Neutrophil (primary cell): Measurements from ENCODE around the gene PAQR7.

Source experiments
- H3K27ac ChIP-seq: fragments of 200-600 bp; sonication (generic); 2 replicates; pipeline ENCODE4 v1.5.1; 2016; ENCODE audit warnings: mild to moderate bottlenecking, moderate library complexity
- H3K27me3 ChIP-seq: fragments of 200-600 bp; sonication (generic); 2 replicates; pipeline ENCODE4 v1.6.0; 2016; ENCODE audit warnings: mild to moderate bottlenecking
- H3K36me3 ChIP-seq: fragments of 200-600 bp; sonication (generic); 2 replicates; pipeline ENCODE4 v1.5.1; 2017
- H3K4me1 ChIP-seq, 2 experiments: fragments of 200-600 bp in 1 of 2; sonication (generic) in 1 of 2; 1 replicate in 1 of 2; 2 replicates in 1 of 2; pipeline versions ENCODE4 v1.5.1 to v1.6.1; 2013 to 2016; ENCODE audit warnings: low read depth in 1 of 2, low read length in 1 of 2, mild to moderate bottlenecking in 1 of 2, moderate library complexity in 1 of 2; ENCODE audit not compliant: control insufficient read depth in 1 of 2, insufficient read depth in 1 of 2
- H3K4me3 ChIP-seq, 2 experiments: fragments of 200-600 bp in 1 of 2; sonication (generic) in 1 of 2; 1 replicate in 1 of 2; 2 replicates in 1 of 2; pipeline ENCODE4 v1.5.1; 2013 to 2016; ENCODE audit warnings: low read depth in 1 of 2, low read length in 1 of 2, mild to moderate bottlenecking in 1 of 2, moderate library complexity in 1 of 2
- H3K9me3 ChIP-seq: fragments of 200-600 bp; sonication (generic); 2 replicates; pipeline ENCODE4 v1.5.1; 2016
- TF ChIP-seq, protein P1 (sequence below): fragments of 200-600 bp; sonication (generic); IDR thresholded peaks from 2 replicates; pipeline ENCODE4 v1.5.1; 2016; ENCODE audit warnings: antibody characterized with exemption

The PAQR7 gene, protein sequence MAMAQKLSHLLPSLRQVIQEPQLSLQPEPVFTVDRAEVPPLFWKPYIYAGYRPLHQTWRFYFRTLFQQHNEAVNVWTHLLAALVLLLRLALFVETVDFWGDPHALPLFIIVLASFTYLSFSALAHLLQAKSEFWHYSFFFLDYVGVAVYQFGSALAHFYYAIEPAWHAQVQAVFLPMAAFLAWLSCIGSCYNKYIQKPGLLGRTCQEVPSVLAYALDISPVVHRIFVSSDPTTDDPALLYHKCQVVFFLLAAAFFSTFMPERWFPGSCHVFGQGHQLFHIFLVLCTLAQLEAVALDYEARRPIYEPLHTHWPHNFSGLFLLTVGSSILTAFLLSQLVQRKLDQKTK

DNA sequence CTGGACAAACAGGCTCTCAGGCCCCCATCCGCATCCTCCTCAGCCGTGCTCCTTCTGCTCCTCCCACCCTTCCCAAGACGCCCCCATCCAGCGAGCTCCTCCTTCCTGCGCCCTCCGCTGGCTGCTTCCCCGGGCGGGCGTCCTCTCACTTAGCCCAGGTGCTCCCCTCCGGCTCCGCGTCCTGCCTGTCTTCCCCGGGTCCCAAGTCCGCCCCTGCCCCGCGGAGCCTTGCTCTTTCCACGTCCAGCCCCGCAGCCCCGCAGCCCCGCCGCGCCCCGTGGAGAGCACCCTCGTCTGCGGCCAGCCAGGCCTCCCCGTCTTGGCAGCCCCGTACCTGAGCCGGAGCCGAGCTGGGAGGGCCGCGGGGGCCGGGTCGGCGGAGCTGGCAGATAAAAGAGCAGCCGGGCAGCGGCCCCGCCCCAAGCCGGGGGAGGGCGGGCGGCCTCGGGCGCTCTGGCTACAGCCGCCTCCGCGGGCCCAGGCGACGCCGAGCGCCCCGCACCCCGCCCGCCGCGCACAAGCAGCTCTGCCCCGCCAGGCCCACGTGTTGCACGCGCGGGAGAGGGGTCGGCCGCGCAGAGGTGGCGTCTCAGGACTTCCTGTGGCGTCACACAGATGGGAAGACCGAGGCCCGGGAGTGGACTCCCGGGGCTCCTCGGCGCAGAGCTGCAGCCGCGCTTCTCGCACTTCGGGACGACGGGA is at the start of gene PAQR7:
Gene PAQR7 (minus strand): TSS at position 555 of the 702 bp plus-strand sequence. CDS start 11,869 bp downstream, outside the sequence.
- TF ChIP-seq, protein P1, sequence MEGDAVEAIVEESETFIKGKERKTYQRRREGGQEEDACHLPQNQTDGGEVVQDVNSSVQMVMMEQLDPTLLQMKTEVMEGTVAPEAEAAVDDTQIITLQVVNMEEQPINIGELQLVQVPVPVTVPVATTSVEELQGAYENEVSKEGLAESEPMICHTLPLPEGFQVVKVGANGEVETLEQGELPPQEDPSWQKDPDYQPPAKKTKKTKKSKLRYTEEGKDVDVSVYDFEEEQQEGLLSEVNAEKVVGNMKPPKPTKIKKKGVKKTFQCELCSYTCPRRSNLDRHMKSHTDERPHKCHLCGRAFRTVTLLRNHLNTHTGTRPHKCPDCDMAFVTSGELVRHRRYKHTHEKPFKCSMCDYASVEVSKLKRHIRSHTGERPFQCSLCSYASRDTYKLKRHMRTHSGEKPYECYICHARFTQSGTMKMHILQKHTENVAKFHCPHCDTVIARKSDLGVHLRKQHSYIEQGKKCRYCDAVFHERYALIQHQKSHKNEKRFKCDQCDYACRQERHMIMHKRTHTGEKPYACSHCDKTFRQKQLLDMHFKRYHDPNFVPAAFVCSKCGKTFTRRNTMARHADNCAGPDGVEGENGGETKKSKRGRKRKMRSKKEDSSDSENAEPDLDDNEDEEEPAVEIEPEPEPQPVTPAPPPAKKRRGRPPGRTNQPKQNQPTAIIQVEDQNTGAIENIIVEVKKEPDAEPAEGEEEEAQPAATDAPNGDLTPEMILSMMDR: peak; percentile 3
- no peaks in the 10 kb centered on the region for H3K9me3 ChIP-seq
- H3K27me3 ChIP-seq: no peaks in the 10 kb centered on the region
- peaks cover 59 to 64% of the 10 kb centered on the region in 2 experiments for H3K4me1 ChIP-seq
- peak within 1 kb of the TSS; percentile 74 for H3K27ac ChIP-seq
- H3K4me3 ChIP-seq: peak within 1 kb of the TSS; percentile 65 to 83
- no peaks in the 10 kb centered on the region for H3K36me3 ChIP-seq

DNA sequence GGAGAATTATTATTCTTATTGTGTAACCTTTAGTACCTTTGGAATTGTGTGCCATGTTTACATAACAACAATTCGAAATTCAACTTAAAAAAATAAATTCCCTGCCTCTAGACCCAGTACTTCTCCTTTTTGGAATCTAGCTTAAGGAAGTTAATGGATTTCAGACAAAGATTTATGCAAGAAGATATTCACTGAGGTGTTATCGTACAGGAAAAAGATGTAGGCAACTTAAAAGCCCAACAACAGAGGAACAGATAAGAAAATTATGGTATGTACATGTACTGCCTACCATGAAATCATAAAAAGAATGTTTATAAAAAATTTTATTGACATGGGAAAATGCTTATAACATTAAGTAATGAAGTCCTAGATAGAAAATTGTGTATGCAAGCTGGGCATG is 48.9 kb upstream of the PAQR7 start:
- Histone ChIP-seq H3K9me3 (no peaks in the 10 kb centered on the region), H3K27me3 (peaks cover 9% of the 10 kb centered on the region), H3K4me3 (no peak overlapping the region), H3K4me1 (peaks cover 20 to 23% of the 10 kb centered on the region in 2 experiments), H3K27ac (no peak overlapping the region), H3K36me3 (no peaks in the 10 kb centered on the region)
- TF ChIP-seq, protein P1: no peak

DNA sequence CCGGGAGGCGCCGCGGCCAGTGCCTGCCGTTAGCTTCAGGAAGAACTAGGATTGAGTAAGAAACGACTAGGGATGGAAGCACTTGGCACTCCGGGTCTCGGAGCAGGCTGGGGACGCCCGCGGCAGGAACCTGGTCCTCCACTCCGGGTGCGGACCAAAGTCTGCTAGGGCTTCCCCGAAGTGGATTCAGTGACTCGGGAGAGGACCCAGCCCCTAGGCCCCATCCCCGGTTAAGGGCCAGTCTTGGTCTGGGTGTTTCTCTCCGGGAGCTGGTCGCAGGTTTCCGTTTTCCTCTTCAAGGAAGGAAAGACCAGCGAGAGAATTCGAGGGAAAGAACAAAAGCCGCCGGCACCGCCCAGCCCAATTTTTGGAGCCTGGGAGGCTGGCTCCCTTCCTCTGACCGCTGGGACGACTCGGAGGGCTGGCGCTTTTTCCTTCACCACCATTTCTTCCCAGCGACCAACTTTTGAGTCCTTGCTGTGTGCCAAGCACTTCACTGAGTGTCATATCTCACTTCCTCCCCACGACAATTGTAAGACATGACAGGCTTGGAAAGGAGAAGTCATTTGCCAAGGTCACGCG is 47.6 kb upstream of the PAQR7 start:
- Histone ChIP-seq H3K4me3 (peak overlapping the region; percentile 58 to 66), H3K27ac (peak overlapping the region; percentile 41), H3K27me3 (peaks cover 9% of the 10 kb centered on the region), H3K9me3 (no peaks in the 10 kb centered on the region), H3K36me3 (no peaks in the 10 kb centered on the region), H3K4me1 (peaks cover 20 to 23% of the 10 kb centered on the region in 2 experiments)
- TF ChIP-seq, protein P1: no peak

DNA sequence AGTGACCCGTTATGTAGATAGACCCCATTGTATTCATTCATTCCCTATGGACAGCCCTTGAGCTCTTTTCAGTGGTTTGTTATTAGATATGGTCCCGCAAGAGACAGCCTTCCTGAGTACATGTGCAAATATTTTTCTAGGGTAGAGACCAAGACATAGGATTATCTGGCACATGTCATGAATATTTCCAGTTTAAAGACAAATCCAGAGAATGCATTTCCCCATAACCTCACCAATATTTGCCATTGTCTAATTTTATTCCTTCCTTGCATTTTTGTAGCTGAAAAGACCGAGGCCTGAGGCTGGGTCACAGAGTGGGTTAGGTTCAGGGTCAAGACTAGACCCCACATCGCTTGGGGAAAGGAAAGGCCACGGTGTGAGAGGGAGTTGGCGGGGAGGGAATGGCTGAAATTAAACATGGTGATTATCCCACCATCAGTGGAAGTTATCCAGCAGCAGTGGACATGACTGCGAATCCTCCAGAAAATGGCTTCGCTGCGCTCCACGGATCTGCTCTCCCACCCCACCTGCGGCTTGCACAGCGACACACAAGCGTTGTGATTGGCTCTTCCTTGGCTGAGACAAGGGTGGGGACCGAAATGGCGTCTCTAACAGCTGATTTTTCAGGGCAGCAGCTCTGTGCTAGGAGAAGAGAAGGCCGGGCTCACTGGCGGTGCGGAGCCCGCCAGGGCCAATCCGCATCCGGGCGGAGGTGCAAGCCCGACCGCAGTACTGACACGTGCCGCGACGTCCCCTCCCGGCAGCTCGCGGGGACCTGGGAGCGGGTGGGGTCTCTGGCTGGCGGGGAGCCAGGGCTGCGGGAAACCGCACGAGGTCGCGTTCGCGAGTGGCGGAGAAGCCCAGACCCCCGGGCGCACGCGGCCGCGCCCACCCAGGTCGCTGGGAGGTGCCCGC is 46.8 kb upstream of the PAQR7 start:
- H3K27me3 ChIP-seq: peaks cover 9% of the 10 kb centered on the region
- no peak overlapping the region for H3K27ac ChIP-seq
- no peaks in the 10 kb centered on the region for H3K36me3 ChIP-seq
- peak overlapping the region; percentile 58 to 66 for H3K4me3 ChIP-seq
- TF ChIP-seq, protein P1: no peak
- H3K9me3 ChIP-seq: no peaks in the 10 kb centered on the region
- H3K4me1 ChIP-seq: peaks cover 20 to 23% of the 10 kb centered on the region in 2 experiments

DNA sequence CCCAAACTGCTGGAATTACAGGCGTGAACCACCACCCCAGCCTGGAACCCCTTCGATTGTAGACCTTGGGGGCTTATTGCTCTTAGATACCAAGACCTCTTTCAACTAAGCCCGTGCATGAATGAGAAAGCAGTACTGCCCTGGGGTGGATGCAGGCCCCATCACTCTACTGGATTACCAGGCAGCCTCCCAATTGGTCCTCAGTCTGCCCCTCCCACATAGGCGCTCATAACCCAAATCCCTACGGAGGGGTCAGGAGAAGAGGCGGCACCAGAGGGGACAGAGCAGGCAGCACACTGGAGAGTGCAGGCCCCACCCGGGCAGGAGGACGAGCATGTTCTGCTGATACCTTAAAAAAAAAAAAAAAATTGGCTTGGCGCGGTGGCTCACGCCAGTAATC is 43.1 kb upstream of the PAQR7 start:
- Histone ChIP-seq H3K27ac (no peak overlapping the region), H3K9me3 (no peaks in the 10 kb centered on the region), H3K27me3 (peaks cover 9% of the 10 kb centered on the region), H3K4me1 (peaks cover 16% of the 10 kb centered on the region in 2 experiments), H3K4me3 (no peak overlapping the region), H3K36me3 (no peaks in the 10 kb centered on the region)
- TF ChIP-seq, protein P1: no peak
